ENCODE data around the gene VWDE.

The VWDE gene

GRCh38 chr7:12291870-12292269 is 111.8 kb downstream of the VWDE start:
- no peak for DNase-seq (ENCODE audit: extremely low read depth in 1 of 2, low read depth in 1 of 2)

- no peak for DNase-seq (ENCODE audit: extremely low read depth in 1 of 2, low read depth in 1 of 2)
Measured at GRCh38 chr7:12290761-12291160, 112.9 kb downstream of the VWDE start.

- DNase-seq (ENCODE audit: extremely low read depth in 1 of 2, low read depth in 1 of 2): no peak
Measured at GRCh38 chr7:12289996-12290395, 113.7 kb downstream of the VWDE start.

- DNase-seq (ENCODE audit: extremely low read depth in 1 of 2, low read depth in 1 of 2): no peak
Measured at GRCh38 chr7:12287901-12288300, 115.8 kb downstream of the VWDE start.

- DNase-seq (ENCODE audit: extremely low read depth in 1 of 2, low read depth in 1 of 2): no peak
Measured at GRCh38 chr7:12281038-12281437, 122.6 kb downstream of the VWDE start.

All from stimulated activated CD8-positive, alpha-beta memory T cell treated with anti-CD3 and anti-CD28 coated beads, Interleukin-7, amount 100 ng/mL, for 48 hours (primary cell).